ENCODE data around the gene MRPS21.

DNA sequence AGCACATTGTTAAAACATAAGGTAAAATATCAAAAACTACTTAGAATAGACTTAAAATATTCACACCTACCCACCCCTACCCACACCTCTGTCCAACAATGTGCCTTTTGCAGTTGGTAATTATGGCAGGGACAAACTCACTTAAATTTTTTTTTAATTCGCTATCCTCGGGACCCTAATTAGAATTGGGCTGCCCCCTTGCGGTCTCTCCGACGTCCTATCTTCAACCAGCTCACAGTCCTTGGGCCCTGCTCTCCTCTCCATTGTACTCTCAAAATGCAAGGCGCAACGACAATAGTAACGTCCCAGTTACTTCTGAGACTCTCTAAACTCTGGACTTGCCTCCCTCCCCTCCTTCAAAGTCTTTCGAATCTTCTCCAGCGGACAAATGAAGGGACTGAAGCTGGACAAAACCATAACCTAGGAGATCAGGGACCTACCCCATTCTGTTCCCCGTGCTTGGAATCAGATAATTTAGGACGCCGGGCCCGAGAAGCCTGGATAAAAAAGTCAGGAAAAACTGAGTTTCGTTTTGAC is 12.4 kb upstream of the MRPS21 start:
- TF ChIP-seq, protein P1, sequence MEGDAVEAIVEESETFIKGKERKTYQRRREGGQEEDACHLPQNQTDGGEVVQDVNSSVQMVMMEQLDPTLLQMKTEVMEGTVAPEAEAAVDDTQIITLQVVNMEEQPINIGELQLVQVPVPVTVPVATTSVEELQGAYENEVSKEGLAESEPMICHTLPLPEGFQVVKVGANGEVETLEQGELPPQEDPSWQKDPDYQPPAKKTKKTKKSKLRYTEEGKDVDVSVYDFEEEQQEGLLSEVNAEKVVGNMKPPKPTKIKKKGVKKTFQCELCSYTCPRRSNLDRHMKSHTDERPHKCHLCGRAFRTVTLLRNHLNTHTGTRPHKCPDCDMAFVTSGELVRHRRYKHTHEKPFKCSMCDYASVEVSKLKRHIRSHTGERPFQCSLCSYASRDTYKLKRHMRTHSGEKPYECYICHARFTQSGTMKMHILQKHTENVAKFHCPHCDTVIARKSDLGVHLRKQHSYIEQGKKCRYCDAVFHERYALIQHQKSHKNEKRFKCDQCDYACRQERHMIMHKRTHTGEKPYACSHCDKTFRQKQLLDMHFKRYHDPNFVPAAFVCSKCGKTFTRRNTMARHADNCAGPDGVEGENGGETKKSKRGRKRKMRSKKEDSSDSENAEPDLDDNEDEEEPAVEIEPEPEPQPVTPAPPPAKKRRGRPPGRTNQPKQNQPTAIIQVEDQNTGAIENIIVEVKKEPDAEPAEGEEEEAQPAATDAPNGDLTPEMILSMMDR (tag by site-specific recombination; IDR thresholded peaks at IDR 0.05) = peak; percentile 60
- TF ChIP-seq ZNF324 (tag by site-specific recombination; IDR thresholded peaks at IDR 0.05) = no peak
- TF ChIP-seq HOXC10 (CRISPR knock-in tag; IDR thresholded peaks at IDR 0.05) = no peak
- no peak for TF ChIP-seq ZNF280D (tag by site-specific recombination; IDR thresholded peaks at IDR 0.05)
- TF ChIP-seq, protein P2, sequence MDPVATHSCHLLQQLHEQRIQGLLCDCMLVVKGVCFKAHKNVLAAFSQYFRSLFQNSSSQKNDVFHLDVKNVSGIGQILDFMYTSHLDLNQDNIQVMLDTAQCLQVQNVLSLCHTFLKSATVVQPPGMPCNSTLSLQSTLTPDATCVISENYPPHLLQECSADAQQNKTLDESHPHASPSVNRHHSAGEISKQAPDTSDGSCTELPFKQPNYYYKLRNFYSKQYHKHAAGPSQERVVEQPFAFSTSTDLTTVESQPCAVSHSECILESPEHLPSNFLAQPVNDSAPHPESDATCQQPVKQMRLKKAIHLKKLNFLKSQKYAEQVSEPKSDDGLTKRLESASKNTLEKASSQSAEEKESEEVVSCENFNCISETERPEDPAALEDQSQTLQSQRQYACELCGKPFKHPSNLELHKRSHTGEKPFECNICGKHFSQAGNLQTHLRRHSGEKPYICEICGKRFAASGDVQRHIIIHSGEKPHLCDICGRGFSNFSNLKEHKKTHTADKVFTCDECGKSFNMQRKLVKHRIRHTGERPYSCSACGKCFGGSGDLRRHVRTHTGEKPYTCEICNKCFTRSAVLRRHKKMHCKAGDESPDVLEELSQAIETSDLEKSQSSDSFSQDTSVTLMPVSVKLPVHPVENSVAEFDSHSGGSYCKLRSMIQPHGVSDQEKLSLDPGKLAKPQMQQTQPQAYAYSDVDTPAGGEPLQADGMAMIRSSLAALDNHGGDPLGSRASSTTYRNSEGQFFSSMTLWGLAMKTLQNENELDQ (tag by site-specific recombination; IDR thresholded peaks at IDR 0.05; ENCODE audit: low read depth) = no peak
- TF ChIP-seq, protein P3, sequence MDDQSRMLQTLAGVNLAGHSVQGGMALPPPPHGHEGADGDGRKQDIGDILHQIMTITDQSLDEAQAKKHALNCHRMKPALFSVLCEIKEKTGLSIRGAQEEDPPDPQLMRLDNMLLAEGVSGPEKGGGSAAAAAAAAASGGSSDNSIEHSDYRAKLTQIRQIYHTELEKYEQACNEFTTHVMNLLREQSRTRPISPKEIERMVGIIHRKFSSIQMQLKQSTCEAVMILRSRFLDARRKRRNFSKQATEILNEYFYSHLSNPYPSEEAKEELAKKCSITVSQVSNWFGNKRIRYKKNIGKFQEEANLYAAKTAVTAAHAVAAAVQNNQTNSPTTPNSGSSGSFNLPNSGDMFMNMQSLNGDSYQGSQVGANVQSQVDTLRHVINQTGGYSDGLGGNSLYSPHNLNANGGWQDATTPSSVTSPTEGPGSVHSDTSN (CRISPR knock-in tag; IDR thresholded peaks at IDR 0.05) = no peak
